CD4-positive, alpha-beta T cell (primary cell): ENCODE data around the gene ALKBH5. TPM values are rescaled to one million over a fixed set of nuclear protein-coding genes. Genes with fewer than 3 reads are reported as not detected.

Source experiments
- ATAC-seq: fragments of 200-7000 bp; cut with Tn5 transposase; one replicate; pipeline ENCODE4 v1.10.0; 2022; ENCODE audit warnings: mild to moderate bottlenecking; ENCODE audit not compliant: poor library complexity
- CTCF ChIA-PET: fragments of 350-600 bp; sonication (Branson Sonifier 250); formaldehyde crosslinking; loops from one replicate; lab custom pipeline; 2021; ENCODE audit warnings: antibody characterized with exemption, inconsistent platforms; lab: Charles Lee
- POLR2A ChIA-PET: fragments of 350-600 bp; sonication (Branson Sonifier 250); formaldehyde crosslinking; loops from one replicate; lab custom pipeline; 2021; ENCODE audit warnings: antibody characterized with exemption, inconsistent platforms; lab: Charles Lee
- DNase-seq, 14 experiments: peaks; one replicate each; pipeline ENCODE4 v3.0.0-alpha.2; 2013 to 2020; ENCODE audit warnings: mixed read lengths in 2 of 14
- H3K27ac ChIP-seq, 2 donors: one replicate each; pipeline versions ENCODE4 v1.5.1 to v1.7.0; 2013; ENCODE audit warnings: low read length in 2 of 2, low read depth in 1 of 2, mild to moderate bottlenecking in 1 of 2
- H3K27me3 ChIP-seq, 2 experiments: 1 replicate in 1 of 2; 2 replicates in 1 of 2; pipeline versions ENCODE4 v1.6.1 to v1.7.0; 2013; ENCODE audit warnings: low read length in 2 of 2, control low read depth in 1 of 2, mild to moderate bottlenecking in 1 of 2, moderate library complexity in 1 of 2; ENCODE audit not compliant: insufficient read depth in 2 of 2, control insufficient read depth in 1 of 2
- H3K36me3 ChIP-seq: one replicate; pipeline ENCODE4 v1.6.1; 2013; ENCODE audit warnings: low read length, control low read depth; ENCODE audit not compliant: insufficient read depth
- H3K4me1 ChIP-seq: one replicate; pipeline ENCODE4 v1.6.1; 2013; ENCODE audit warnings: low read length, control low read depth; ENCODE audit not compliant: insufficient read depth
- H3K4me3 ChIP-seq: one replicate; pipeline ENCODE4 v1.5.1; 2013; ENCODE audit warnings: mild to moderate bottlenecking, low read length, moderate library complexity
- H3K9me3 ChIP-seq, 2 experiments: 1 replicate in 1 of 2; 2 replicates in 1 of 2; pipeline versions ENCODE4 v1.6.1 to v1.7.0; 2013; ENCODE audit warnings: low read length in 2 of 2, mild to moderate bottlenecking in 2 of 2, control low read depth in 1 of 2, moderate library complexity in 1 of 2; ENCODE audit not compliant: control insufficient read depth in 1 of 2, insufficient read depth in 1 of 2
- H3K27ac Mint-ChIP-seq: one replicate; pipeline ENCODE4 v1.8.0; 2020; ENCODE audit warnings: mixed read lengths
- H3K27me3 Mint-ChIP-seq: one replicate; pipeline ENCODE4 v1.8.0; 2021; ENCODE audit warnings: mixed read lengths
- H3K36me3 Mint-ChIP-seq: one replicate; pipeline ENCODE4 v1.8.0; 2021; ENCODE audit warnings: low read depth, mixed read lengths
- H3K4me1 Mint-ChIP-seq: one replicate; pipeline ENCODE4 v1.8.0; 2021; ENCODE audit warnings: low read depth, mixed read lengths
- H3K4me3 Mint-ChIP-seq: one replicate; pipeline ENCODE4 v1.8.0; 2020; ENCODE audit warnings: mild to moderate bottlenecking, mixed read lengths
- H3K9me3 Mint-ChIP-seq: one replicate; pipeline ENCODE4 v1.8.0; 2020; ENCODE audit warnings: mixed read lengths
- CTCF ChIP-seq: fragments of 200-600 bp; IDR thresholded peaks from one replicate; pipeline ENCODE4 v1.8.0; 2022; ENCODE audit warnings: antibody characterized with exemption, mild to moderate bottlenecking
- intact Hi-C, 2 experiments: fragments of 100-400 bp; cut with DNase I in 1 of 2; cut with micrococcal nuclease in 1 of 2; formaldehyde crosslinking; loops; one replicate each; pipeline versions ENCODE4 v1.15.1 to v1.9.0; 2023 to 2025; cut with DNase I, micrococcal nuclease
- total RNA-seq, 174 experiments: library from RNA in 2 of 174; stranded (reverse) in 2 of 174; gene quantifications; one replicate each; pipeline ENCODE4 v1.2.3 and lab custom pipeline; 2021 to 2026

Gene ALKBH5
- total RNA-seq, 2 experiments from 2014 or later = 117 to 119 TPM

DNA sequence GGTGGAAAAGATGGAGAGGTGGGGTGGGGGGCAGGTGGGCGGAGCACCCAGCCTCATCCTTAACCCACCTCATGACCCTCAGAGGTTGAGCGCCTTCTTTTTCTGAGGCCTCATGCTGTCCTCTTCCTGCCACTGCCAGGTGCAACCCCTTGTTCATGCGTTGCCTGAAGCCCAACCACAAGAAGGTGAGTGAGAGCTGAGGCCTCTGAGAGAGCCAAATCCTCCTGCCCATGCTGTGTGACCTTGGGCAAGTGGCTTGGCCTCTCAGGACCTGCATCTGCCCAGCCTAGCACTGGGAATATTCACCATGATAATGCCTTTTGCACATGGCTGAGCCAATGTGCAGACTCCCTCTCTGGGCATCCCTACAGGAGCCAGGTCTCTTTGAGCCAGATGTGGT lies 43.0 kb upstream of the ALKBH5 start:
- H3K4me1 ChIP-seq = peaks cover 9% of the 10 kb centered on the region
- no peak overlapping the region for H3K27ac ChIP-seq
- Mint-ChIP-seq H3K27ac (no peak overlapping the region), H3K27me3 (peaks cover 5% of the 10 kb centered on the region), H3K9me3 (no peaks in the 10 kb centered on the region), H3K36me3 (no peaks in the 10 kb centered on the region), H3K4me1 (peaks cover 5% of the 10 kb centered on the region), H3K4me3 (no peak overlapping the region)
- CTCF ChIA-PET = interaction anchor here (0.6 to 1.0 kb wide), 2 partner anchors 13 to 44 kb away, joined by 4 read pairs; no protein-coding TSS in a partner anchor
- TF ChIP-seq CTCF = no peak
- intact Hi-C loops = loop anchor here (1.0 to 5.0 kb wide), 4 partner anchors 20 to 76 kb away; partner anchors contain the start of gene ALKBH5 (in 1 of the 2)
- POLR2A ChIA-PET = interaction anchor here (1.3 kb wide), 1 partner anchor 43 kb away, joined by 4 read pairs; the partner anchor contains the start of gene ALKBH5
- no peaks in the 10 kb centered on the region for H3K27me3 ChIP-seq
- ATAC-seq (no peak), DNase-seq (no peak)
- no peaks in the 10 kb centered on the region for H3K36me3 ChIP-seq
- H3K4me3 ChIP-seq = no peak overlapping the region
- no peaks in the 10 kb centered on the region for H3K9me3 ChIP-seq

GRCh38 chr17:18141210-18141803 lies 42.3 kb upstream of the ALKBH5 start:
- peaks cover 5% of the 10 kb centered on the region for H3K4me1 Mint-ChIP-seq
- no peak overlapping the region for H3K27ac Mint-ChIP-seq
- Histone ChIP-seq H3K4me1 (peaks cover 9% of the 10 kb centered on the region), H3K9me3 (no peaks in the 10 kb centered on the region), H3K36me3 (no peaks in the 10 kb centered on the region), H3K4me3 (no peak overlapping the region), H3K27ac (no peak overlapping the region), H3K27me3 (no peaks in the 10 kb centered on the region)
- H3K36me3 Mint-ChIP-seq = no peaks in the 10 kb centered on the region
- H3K9me3 Mint-ChIP-seq = no peaks in the 10 kb centered on the region
- intact Hi-C loops = loop anchor here (1.0 to 5.0 kb wide), 4 partner anchors 19 to 75 kb away; partner anchors contain the start of gene ALKBH5 (in 1 of the 2)
- ATAC-seq (peak; percentile 85), DNase-seq (peak in 8 of 14 experiments; percentile 17 to 81 (median 46))
- TF ChIP-seq CTCF = peak; percentile 73
- H3K4me3 Mint-ChIP-seq = no peak overlapping the region
- ChIA-PET POLR2A (interaction anchor here (1.3 kb wide), 1 partner anchor 42 kb away, joined by 4 read pairs; the partner anchor contains the start of gene ALKBH5), CTCF (interaction anchor here (0.6 to 1.0 kb wide), 2 partner anchors 12 to 44 kb away, joined by 4 read pairs; no protein-coding TSS in a partner anchor)
- H3K27me3 Mint-ChIP-seq = peaks cover 5% of the 10 kb centered on the region

DNA sequence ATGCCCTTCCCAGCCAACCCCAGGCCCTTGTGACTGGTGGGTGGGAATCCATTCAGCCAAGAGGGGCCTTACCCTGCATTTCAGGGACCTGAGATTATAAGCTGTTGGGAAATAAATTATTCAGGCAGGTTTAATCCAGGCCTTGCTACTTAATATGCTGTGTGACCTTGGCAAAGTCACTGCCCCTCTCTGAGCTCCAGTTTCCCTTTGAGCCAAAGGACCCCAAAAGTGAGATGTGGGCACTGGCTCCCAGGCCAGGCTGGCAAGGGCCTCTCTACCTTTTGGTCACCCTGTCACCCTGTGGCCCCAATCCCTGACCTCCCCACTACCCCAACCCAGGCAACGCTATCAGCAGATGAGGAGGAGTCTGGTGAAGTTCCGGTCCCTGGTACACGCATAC lies 41.2 kb upstream of the ALKBH5 start:
- Histone ChIP-seq H3K4me1 (peaks cover 9% of the 10 kb centered on the region), H3K27ac (no peak overlapping the region), H3K4me3 (no peak overlapping the region), H3K9me3 (no peaks in the 10 kb centered on the region), H3K27me3 (no peaks in the 10 kb centered on the region), H3K36me3 (no peaks in the 10 kb centered on the region)
- no peak overlapping the region for H3K4me3 Mint-ChIP-seq
- no peaks in the 10 kb centered on the region for H3K9me3 Mint-ChIP-seq
- intact Hi-C loops = loop anchor here in 1 of 2 experiments (5.0 kb wide), 1 partner anchor 65 kb away; no protein-coding TSS in a partner anchor
- peaks cover 5% of the 10 kb centered on the region for H3K27me3 Mint-ChIP-seq
- no peak overlapping the region for H3K27ac Mint-ChIP-seq
- DNase-seq (no peak), ATAC-seq (no peak)
- ChIA-PET CTCF (no interaction called here), POLR2A (interaction anchor here (1.1 kb wide), 1 partner anchor 41 kb away, joined by 8 read pairs; the partner anchor contains the start of gene ALKBH5)
- peaks cover 5% of the 10 kb centered on the region for H3K4me1 Mint-ChIP-seq
- no peak for TF ChIP-seq CTCF
- no peaks in the 10 kb centered on the region for H3K36me3 Mint-ChIP-seq
